ENCODE measurements around the gene TRAF4. TPM values are rescaled to one million over a fixed set of nuclear protein-coding genes. Genes with fewer than 3 reads are reported as not detected.

TRAF4 gene
- total RNA-seq, 1 experiment from 2014 or later = 127 TPM

- no peak overlapping the region for H2AFZ ChIP-seq (ENCODE audit: low read depth, low read length, poor library complexity, severe bottlenecking)
- BruUV-seq (replicated peaks) = no TSS peak
These were observed 38.6 kb upstream of the TRAF4 start for GRCh38 chr17:28705074-28705659.

More at GRCh38 chr17:28705074-28705659, 38.6 kb upstream of the TRAF4 start:
- Histone ChIP-seq H3K4me2 (ENCODE audit: low read length) (no peak overlapping the region), H4K20me1 (ENCODE audit: insufficient read depth) (no peaks in the 10 kb centered on the region), H3K27ac (ENCODE audit: low read depth, low read length) (no peak overlapping the region), H3K4me3 (replicated peaks in 1 of 2; ENCODE audit: low read depth in 1 of 2, low read length in 2 of 2) (no peak overlapping the region), H3K79me2 (ENCODE audit: insufficient read depth, low read length) (no peaks in the 10 kb centered on the region), H3K9me2 (ENCODE audit: insufficient read depth) (no peaks in the 10 kb centered on the region), H3K9me3 (ENCODE audit: control insufficient read depth in 1 of 2, insufficient read depth in 1 of 2, low read depth in 1 of 2, low read length in 2 of 2) (no peaks in the 10 kb centered on the region), H3K9ac (ENCODE audit: low read length) (no peak overlapping the region), H3K27me3 (ENCODE audit: insufficient read depth, low read length) (no peaks in the 10 kb centered on the region), H3K4me1 (ENCODE audit: control insufficient read depth in 1 of 2, insufficient read depth in 2 of 2, low read length in 2 of 2) (no peaks in the 10 kb centered on the region; a peak in 1 of 4 replicates), H3K36me3 (ENCODE audit: control insufficient read depth in 1 of 2, insufficient read depth in 2 of 2, low read length in 2 of 2) (peaks cover 15 to 17% of the 10 kb centered on the region in 2 experiments; a peak in 3 of 4 replicates)
- TF ChIP-seq RAD21 (IDR thresholded peaks at IDR 0.05; ENCODE audit: low read depth) (no peak), CTCF (IDR thresholded peaks at IDR 0.05 in 2 of 3, conservative IDR thresholded peaks at IDR 0.05 in 1 of 3; ENCODE audit: borderline replicate concordance in 1 of 3, insufficient read depth in 1 of 3, low read depth in 2 of 3, low read length in 2 of 3) (no peak), YY1 (IDR thresholded peaks at IDR 0.05; ENCODE audit: extremely low read depth, insufficient replicate concordance, low read depth, low read length) (no peak), SP1 (IDR thresholded peaks at IDR 0.05; ENCODE audit: low read depth) (no peak), ZBTB33 (IDR thresholded peaks at IDR 0.05; ENCODE audit: extremely low read depth, insufficient replicate concordance, low read length) (no peak), EZH2phosphoT487 (IDR thresholded peaks at IDR 0.05; ENCODE audit: borderline replicate concordance) (no peak), ZFX (IDR thresholded peaks at IDR 0.05) (no peak)
- ChIA-PET RAD21 (ENCODE audit: low non-redundant PET in 1 of 2, low total read pairs in 2 of 2, uncharacterized antibody in 2 of 2, unreplicated experiment in 2 of 2) (no interaction called here), CTCF (interaction anchor here (0.5 to 0.6 kb wide), 2 partner anchors 46 to 415 kb away, joined by 3 read pairs; no protein-coding TSS in a partner anchor), POLR2A (interaction anchor here (1.6 kb wide), 1 partner anchor 14 kb away, joined by 3 read pairs; the partner anchor contains the start of gene RPL23A)
- intact Hi-C loops (cut with micrococcal nuclease) = no loop called here
- ATAC-seq = no peak
- no peak for DNase-seq (ENCODE audit: low read depth, low spot score)

Measured in HCT116 (cell line).